Activated B cell treated with CpG ODN at 0.5 μM for 24 hours (primary cell): ENCODE results near the gene CFLAR. TPM values are rescaled to one million over a fixed set of nuclear protein-coding genes. Genes with fewer than 3 reads are reported as not detected.

Experiments used
- ATAC-seq: fragments of 200-7000 bp; cut with Tn5 transposase; one replicate; pipeline ENCODE4 v1.10.0; 2021; ENCODE audit warnings: low read depth, mild to moderate bottlenecking, moderate library complexity
- CTCF ChIA-PET: fragments of 350-600 bp; sonication (Branson Sonifier 250); formaldehyde crosslinking; loops from one replicate; lab custom pipeline; 2021; ENCODE audit warnings: antibody characterized with exemption; lab: Charles Lee
- POLR2A ChIA-PET: fragments of 350-600 bp; sonication (Branson Sonifier 250); formaldehyde crosslinking; loops from one replicate; lab custom pipeline; 2021; ENCODE audit warnings: antibody characterized with exemption; lab: Charles Lee
- DNase-seq: peaks from one replicate; pipeline ENCODE4 v3.0.0; 2022
- H3K27ac Mint-ChIP-seq: one replicate; pipeline ENCODE4 v1.8.0; 2020; ENCODE audit warnings: mixed read lengths
- H3K27me3 Mint-ChIP-seq: one replicate; pipeline ENCODE4 v1.8.0; 2021; ENCODE audit warnings: mixed read lengths
- H3K36me3 Mint-ChIP-seq: one replicate; pipeline ENCODE4 v1.8.0; 2021; ENCODE audit warnings: low read depth, mixed read lengths
- H3K4me1 Mint-ChIP-seq: one replicate; pipeline ENCODE4 v1.8.0; 2021; ENCODE audit warnings: mixed read lengths
- H3K4me3 Mint-ChIP-seq: one replicate; pipeline ENCODE4 v1.8.0; 2020; ENCODE audit warnings: mild to moderate bottlenecking, mixed read lengths
- H3K9me3 Mint-ChIP-seq: one replicate; pipeline ENCODE4 v1.8.0; 2020; ENCODE audit warnings: mixed read lengths
- CTCF ChIP-seq: fragments of 200-600 bp; IDR thresholded peaks from one replicate; pipeline ENCODE4 v1.8.0; 2022; ENCODE audit warnings: antibody characterized with exemption, mild to moderate bottlenecking
- intact Hi-C: fragments of 100-400 bp; cut with micrococcal nuclease; formaldehyde crosslinking; loops from one replicate; pipeline ENCODE4 v1.15.1; 2024
- total RNA-seq: library from RNA; stranded (reverse); gene quantifications from 2 replicates; pipeline ENCODE4 v1.2.3, GENCODE V29; 2022

CFLAR gene
- total RNA-seq, 1 donor from 2014 or later, result 320 TPM

GRCh38 chr2:201191132-201191875 lies 75.3 kb downstream of the CFLAR start:
- peaks cover 77% of the 10 kb centered on the region for H3K4me1 Mint-ChIP-seq
- peak overlapping the region; percentile 5 for H3K4me3 Mint-ChIP-seq
- H3K27me3 Mint-ChIP-seq, result no peaks in the 10 kb centered on the region
- POLR2A ChIA-PET, result interaction anchor here (0.6 to 1.7 kb wide), 3 partner anchors 8 to 64 kb away, joined by 3 to 6 read pairs (median 3); partner anchors contain the start of gene CASP10
- H3K36me3 Mint-ChIP-seq, result peaks cover 36% of the 10 kb centered on the region
- TF ChIP-seq CTCF, result no peak
- DNase-seq (no peak), ATAC-seq (no peak)
- no peaks in the 10 kb centered on the region for H3K9me3 Mint-ChIP-seq
- CTCF ChIA-PET, result interaction anchor here (1.1 to 1.6 kb wide), 4 partner anchors 9 to 55 kb away, joined by 3 to 9 read pairs (median 4); partner anchors contain the start of gene CASP10
- no peak overlapping the region for H3K27ac Mint-ChIP-seq
- intact Hi-C loops, result no loop called here

- Mint-ChIP-seq H3K27me3 (no peaks in the 10 kb centered on the region), H3K4me1 (peaks cover 70% of the 10 kb centered on the region), H3K36me3 (peaks cover 38% of the 10 kb centered on the region), H3K9me3 (no peaks in the 10 kb centered on the region), H3K4me3 (peak overlapping the region; percentile 60), H3K27ac (peak overlapping the region; percentile 75)
- TF ChIP-seq CTCF, result no peak
- DNase-seq (no peak), ATAC-seq (peak; percentile 92)
- intact Hi-C loops, result loop anchor here (1.0 to 2.0 kb wide), 4 partner anchors 10 to 38 kb away; no protein-coding TSS in a partner anchor
- CTCF ChIA-PET, result interaction anchor here (0.6 to 3.3 kb wide), 8 partner anchors 8 to 449 kb away, joined by 3 to 23 read pairs (median 4); partner anchors contain the start of genes CASP10 and TMEM237
- POLR2A ChIA-PET, result interaction anchor here (0.8 to 3.5 kb wide), 10 partner anchors 8 to 330 kb away, joined by 3 to 21 read pairs (median 4); partner anchors contain the start of genes CASP10, CLK1, NIF3L1 and PPIL3
Measured at GRCh38 chr2:201194097-201194496, 78.1 kb downstream of the CFLAR start.

GRCh38 chr2:201195331-201195730 lies 79.4 kb downstream of the CFLAR start:
- POLR2A ChIA-PET, result interaction anchor here (0.9 to 3.5 kb wide), 6 partner anchors 10 to 77 kb away, joined by 3 to 21 read pairs (median 6); partner anchors contain the start of gene CASP10
- Mint-ChIP-seq H3K9me3 (no peaks in the 10 kb centered on the region), H3K27me3 (no peaks in the 10 kb centered on the region), H3K36me3 (peaks cover 39% of the 10 kb centered on the region), H3K27ac (peak overlapping the region; percentile 30), H3K4me1 (peaks cover 63% of the 10 kb centered on the region), H3K4me3 (no peak overlapping the region)
- intact Hi-C loops, result loop anchor here (2.0 kb wide), 1 partner anchor 19 kb away; no protein-coding TSS in a partner anchor
- DNase-seq, result no peak
- CTCF ChIA-PET, result interaction anchor here (1.2 to 3.3 kb wide), 6 partner anchors 12 to 40 kb away, joined by 3 to 23 read pairs (median 6); partner anchors contain the start of gene CASP10
- no peak for TF ChIP-seq CTCF
- ATAC-seq, result no peak

GRCh38 chr2:201196003-201196402 lies 80.0 kb downstream of the CFLAR start:
- TF ChIP-seq CTCF, result no peak
- POLR2A ChIA-PET, result interaction anchor here (0.8 to 3.5 kb wide), 3 partner anchors 10 to 36 kb away, joined by 4 to 21 read pairs (median 7); no protein-coding TSS in a partner anchor
- no peak overlapping the region for H3K27ac Mint-ChIP-seq
- no peak overlapping the region for H3K4me3 Mint-ChIP-seq
- H3K36me3 Mint-ChIP-seq, result peaks cover 42% of the 10 kb centered on the region
- H3K9me3 Mint-ChIP-seq, result no peaks in the 10 kb centered on the region
- no peaks in the 10 kb centered on the region for H3K27me3 Mint-ChIP-seq
- ATAC-seq (no peak), DNase-seq (no peak)
- intact Hi-C loops, result no loop called here
- H3K4me1 Mint-ChIP-seq, result peaks cover 60% of the 10 kb centered on the region
- CTCF ChIA-PET, result interaction anchor here (1.2 to 3.3 kb wide), 4 partner anchors 12 to 36 kb away, joined by 3 to 23 read pairs (median 6); partner anchors contain the start of gene CASP10
